Peyer's patch (tissue), 4 donors: ENCODE data around the gene CD300E.

Experiments
- CTCF ChIP-seq, 6 experiments: fragments of 450-650 bp in 4 of 6; fragments of 200-600 bp in 2 of 6; sonication (generic) in 1 of 6; IDR thresholded peaks; one replicate each; pipeline ENCODE4 v1.5.1; 2017 to 2019; ENCODE audit warnings: antibody characterized with exemption in 6 of 6, mild to moderate bottlenecking in 3 of 6, moderate library complexity in 1 of 6
- POLR2A ChIP-seq, 2 donors: fragments of 450-650 bp; IDR thresholded peaks; one replicate each; pipeline ENCODE4 v1.5.1; 2017; ENCODE audit warnings: antibody characterized with exemption in 2 of 2, mild to moderate bottlenecking in 2 of 2, moderate library complexity in 2 of 2

DNA sequence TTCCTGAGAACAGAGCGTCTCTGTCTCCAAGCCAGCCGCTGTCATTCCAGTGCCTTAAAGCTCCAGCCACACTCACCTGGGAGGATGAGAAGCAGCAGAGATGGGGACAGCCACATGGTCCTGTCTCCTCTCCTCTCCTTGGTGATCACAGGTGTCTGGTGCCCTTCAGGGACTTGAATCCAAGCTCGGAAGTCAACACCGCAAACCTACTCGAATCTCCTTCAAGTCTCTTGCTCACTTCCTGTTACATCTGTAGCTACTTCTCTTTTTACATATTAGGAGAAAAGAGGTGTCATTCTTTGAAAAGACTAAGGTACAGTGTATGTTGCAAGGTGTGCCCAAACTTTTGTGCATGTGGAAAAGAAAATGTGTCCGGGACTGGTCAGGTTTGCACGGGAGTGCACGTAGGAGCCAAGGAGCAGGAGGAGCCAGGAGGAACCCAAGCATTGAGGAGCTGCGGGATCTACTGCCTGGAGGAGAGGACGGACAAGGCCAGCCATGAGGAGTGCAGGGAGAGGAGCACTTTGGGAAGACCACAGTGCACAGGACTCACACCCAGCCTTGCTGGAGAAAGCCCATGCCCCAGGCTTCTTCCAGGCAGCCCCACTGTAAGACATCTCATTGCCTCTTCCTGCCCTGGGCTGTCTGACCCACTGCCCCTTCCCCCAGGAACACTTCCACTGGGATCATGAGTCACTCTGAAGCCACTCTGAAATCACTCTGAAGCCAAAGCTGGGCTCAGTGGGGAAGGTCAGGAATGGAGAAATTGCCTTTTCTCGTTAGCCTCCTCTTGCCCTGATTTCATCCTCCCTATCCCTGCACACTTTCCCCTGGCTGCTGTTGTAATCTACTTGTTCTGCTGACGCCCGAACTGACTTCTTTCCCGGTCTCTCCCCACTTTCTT is 31.2 kb downstream of the CD300E start, which contains the start of gene CD300LD:
- TF ChIP-seq CTCF (IDR thresholded peaks at IDR 0.05): no peak
- no peak for TF ChIP-seq POLR2A (IDR thresholded peaks at IDR 0.05)
